Skeletal muscle satellite cell (primary cell): ENCODE data around the gene MPDU1. TPM values are rescaled to one million over a fixed set of nuclear protein-coding genes. Genes with fewer than 3 reads are reported as not detected.

Experiments
- H3K27me3 ChIP-seq: 2 replicates; pipeline ENCODE4 v1.7.0; 2013; ENCODE audit warnings: low read length; ENCODE audit not compliant: control insufficient read depth, insufficient read depth
- H3K36me3 ChIP-seq: 2 replicates; pipeline ENCODE4 v1.7.0; 2013; ENCODE audit warnings: mild to moderate bottlenecking, control low read depth, low read length; ENCODE audit not compliant: insufficient read depth
- H3K4me1 ChIP-seq: 2 replicates; pipeline ENCODE4 v1.7.0; 2013; ENCODE audit warnings: low read length; ENCODE audit not compliant: control insufficient read depth, insufficient read depth
- H3K4me2 ChIP-seq: 2 replicates; pipeline ENCODE4 v1.7.0; 2013; ENCODE audit warnings: mild to moderate bottlenecking, low read length
- H3K4me3 ChIP-seq: 2 replicates; pipeline ENCODE4 v1.7.0; 2013; ENCODE audit warnings: low read length
- H3K9ac ChIP-seq: 2 replicates; pipeline ENCODE4 v1.7.0; 2013; ENCODE audit warnings: mild to moderate bottlenecking, low read depth, low read length, moderate library complexity
- H3K9me3 ChIP-seq: replicated peaks from 2 replicates; pipeline ENCODE4 v1.7.0; 2013; ENCODE audit warnings: mild to moderate bottlenecking, control low read depth, low read length
- total RNA-seq: library from RNA; depleted of rRNA; stranded (reverse); fragments of >200 nt; gene quantifications from 2 replicates; pipeline ENCODE4 v1.2.3, GENCODE V29; 2012; rRNA removed

Gene MPDU1
- 124 and 175 TPM in 2 replicates for total RNA-seq

DNA sequence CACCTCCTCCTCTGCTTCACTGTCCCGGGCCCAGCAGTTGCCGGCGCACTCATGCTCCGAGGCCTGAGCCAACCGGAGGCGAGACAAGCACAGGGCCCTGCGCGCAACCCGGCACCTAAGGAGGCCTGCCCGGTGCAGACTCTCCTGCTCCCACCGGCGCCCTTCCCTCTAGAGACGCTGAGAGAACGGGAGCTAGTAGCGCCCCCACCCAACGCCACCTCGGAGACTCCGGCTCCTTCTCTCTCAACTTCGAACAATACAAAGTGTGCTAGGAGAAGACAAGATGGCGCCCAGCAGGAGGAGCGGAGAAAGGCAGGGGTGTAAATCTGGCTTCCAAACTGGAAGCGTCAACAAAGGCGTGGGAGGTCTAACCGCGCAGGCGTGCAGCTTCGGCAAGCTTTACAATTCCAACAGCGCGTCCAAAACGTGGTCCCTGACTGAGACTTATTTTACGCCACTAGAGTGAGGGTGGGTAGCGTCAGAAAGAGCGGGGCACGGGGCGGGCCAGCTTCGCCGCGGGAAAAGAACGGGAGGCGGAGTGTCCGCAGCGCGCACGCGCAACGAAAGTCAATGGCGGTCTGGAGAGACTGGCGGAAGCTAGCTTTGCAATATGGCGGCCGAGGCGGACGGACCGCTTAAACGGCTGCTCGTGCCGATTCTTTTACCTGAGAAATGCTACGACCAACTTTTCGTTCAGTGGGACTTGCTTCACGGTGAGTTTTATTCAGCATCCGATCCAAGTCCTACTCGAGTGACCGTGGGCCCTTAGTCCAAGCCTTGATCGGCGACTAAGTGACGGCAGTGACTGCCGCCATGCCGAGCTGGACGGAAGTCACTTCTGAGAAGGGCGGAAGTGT is at the start of gene MPDU1:
Gene MPDU1 (plus strand): TSS at position 600 of the 857 bp plus-strand sequence. CDS start 11 bp downstream, at position 611.
- H3K9me3 ChIP-seq: no peaks in the 10 kb centered on the region
- H3K36me3 ChIP-seq: peaks cover 19% of the 10 kb centered on the region
- H3K4me1 ChIP-seq: peaks cover 63% of the 10 kb centered on the region
- peak within 1 kb of the TSS; percentile 89 for H3K4me3 ChIP-seq
- peak within 1 kb of the TSS; percentile 97 for H3K9ac ChIP-seq
- peak within 1 kb of the TSS; percentile 92 for H3K4me2 ChIP-seq
- no peaks in the 10 kb centered on the region for H3K27me3 ChIP-seq

DNA sequence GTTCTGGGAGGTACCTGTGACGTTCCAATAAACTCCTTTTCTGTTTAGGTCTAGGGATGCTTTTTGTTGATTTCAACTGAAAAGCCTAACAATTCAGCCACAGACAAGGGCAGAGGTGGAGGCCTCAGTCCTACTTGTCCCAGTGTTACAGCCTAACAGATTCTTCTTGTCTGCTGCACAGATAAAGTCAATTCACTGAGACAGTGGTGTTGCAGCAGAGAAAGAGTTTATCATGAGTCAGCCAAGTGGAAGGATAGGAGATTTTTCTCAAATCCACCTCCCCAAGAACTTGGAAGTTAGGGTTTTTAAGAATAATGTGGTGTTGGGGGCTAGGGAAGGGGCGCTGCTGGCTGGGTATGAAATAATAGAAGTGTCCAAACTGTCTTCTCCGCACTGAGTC is 45.6 kb upstream of the MPDU1 start:
- Histone ChIP-seq H3K4me3 (no peak overlapping the region), H3K9ac (no peak overlapping the region), H3K4me2 (no peak overlapping the region), H3K4me1 (no peaks in the 10 kb centered on the region), H3K27me3 (peaks cover 8% of the 10 kb centered on the region), H3K36me3 (no peaks in the 10 kb centered on the region), H3K9me3 (peaks cover 11% of the 10 kb centered on the region)

DNA sequence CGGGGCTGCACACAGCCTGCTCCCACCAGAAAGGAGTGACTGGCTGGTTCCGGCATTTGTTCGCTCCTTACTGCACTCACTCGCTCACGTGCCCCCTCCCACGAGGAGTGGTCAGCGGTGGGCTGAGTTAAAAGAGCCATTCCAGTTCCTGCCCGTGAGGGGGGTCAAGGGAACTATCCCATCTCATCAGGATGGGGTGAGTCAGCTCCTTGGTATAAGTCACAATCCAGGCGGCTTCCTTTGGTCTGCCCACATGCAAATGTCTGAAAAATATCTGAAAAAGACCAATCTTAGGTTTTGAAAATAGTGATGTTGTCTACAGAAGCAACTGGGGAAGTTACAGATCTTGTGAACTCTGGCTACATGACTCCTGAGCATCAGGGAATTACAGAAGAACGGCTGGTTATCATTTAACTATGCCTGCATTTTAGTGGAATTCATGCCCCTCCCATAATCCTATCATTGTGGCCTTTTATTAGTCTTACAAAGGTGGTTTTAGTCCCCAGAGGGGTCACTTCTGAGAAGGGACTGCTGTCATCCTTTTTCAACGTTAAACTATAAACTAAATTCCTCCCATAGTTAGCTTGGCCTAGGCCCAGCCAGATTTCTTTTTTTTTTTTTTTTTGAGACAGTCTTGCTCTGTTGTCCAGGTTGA is 44.6 kb upstream of the MPDU1 start:
- H3K9ac ChIP-seq: no peak overlapping the region
- no peak overlapping the region for H3K4me3 ChIP-seq
- no peaks in the 10 kb centered on the region for H3K36me3 ChIP-seq
- H3K9me3 ChIP-seq: peaks cover 11% of the 10 kb centered on the region
- H3K4me2 ChIP-seq: no peak overlapping the region
- no peaks in the 10 kb centered on the region for H3K4me1 ChIP-seq
- H3K27me3 ChIP-seq: peaks cover 16% of the 10 kb centered on the region

DNA sequence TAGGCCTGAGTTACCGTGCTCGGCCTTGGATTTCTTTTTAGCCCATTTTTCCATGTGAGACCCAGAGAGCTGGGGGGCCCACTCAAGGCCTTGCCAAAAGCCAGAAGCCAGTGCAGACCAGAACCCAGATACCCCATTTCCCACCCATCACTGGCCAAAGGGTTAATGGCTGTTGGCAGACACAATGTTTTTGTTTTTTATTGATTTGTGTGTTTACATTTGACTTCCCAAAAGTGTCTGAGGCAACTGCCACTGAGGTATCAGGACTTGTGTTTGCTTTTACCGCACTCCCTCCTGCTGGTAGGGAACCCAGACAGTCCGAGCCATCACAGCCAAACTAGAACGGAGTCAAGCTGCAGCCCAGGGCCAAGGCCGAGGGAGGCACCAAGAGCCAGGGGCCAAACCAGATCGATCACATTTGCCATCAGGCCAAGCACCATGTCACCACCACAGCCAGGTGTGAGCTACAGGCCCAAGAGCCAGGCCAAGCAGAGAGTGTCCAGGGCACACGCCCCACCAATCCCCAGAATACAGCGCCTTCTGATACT is 42.5 kb upstream of the MPDU1 start:
- Histone ChIP-seq H3K4me1 (no peaks in the 10 kb centered on the region), H3K36me3 (no peaks in the 10 kb centered on the region), H3K4me2 (no peak overlapping the region), H3K4me3 (no peak overlapping the region), H3K27me3 (peaks cover 16% of the 10 kb centered on the region), H3K9me3 (peaks cover 11% of the 10 kb centered on the region), H3K9ac (no peak overlapping the region)

DNA sequence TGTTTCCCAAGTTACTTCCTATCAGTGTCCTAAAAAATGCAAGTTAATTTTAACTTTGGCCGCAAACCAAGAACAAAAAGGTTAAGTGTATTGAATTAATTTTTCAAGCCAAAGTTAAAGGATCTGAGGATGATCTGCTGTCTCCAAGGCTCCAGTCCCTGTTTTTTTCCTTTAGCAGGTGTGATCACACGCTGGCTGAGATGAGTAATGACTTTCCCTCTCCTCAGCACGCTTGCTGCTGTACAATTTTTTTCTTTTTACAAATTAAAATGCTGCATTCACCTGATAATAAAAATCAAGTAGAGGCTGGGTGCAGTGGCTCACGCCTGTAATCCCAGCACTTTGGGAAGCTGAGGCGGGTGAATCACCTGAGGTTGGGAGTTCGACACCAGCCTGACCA is 38.7 kb upstream of the MPDU1 start:
- peaks cover 14% of the 10 kb centered on the region for H3K4me1 ChIP-seq
- peaks cover 16% of the 10 kb centered on the region for H3K27me3 ChIP-seq
- no peak overlapping the region for H3K9ac ChIP-seq
- H3K36me3 ChIP-seq: no peaks in the 10 kb centered on the region
- no peaks in the 10 kb centered on the region for H3K9me3 ChIP-seq
- no peak overlapping the region for H3K4me2 ChIP-seq
- no peak overlapping the region for H3K4me3 ChIP-seq

DNA sequence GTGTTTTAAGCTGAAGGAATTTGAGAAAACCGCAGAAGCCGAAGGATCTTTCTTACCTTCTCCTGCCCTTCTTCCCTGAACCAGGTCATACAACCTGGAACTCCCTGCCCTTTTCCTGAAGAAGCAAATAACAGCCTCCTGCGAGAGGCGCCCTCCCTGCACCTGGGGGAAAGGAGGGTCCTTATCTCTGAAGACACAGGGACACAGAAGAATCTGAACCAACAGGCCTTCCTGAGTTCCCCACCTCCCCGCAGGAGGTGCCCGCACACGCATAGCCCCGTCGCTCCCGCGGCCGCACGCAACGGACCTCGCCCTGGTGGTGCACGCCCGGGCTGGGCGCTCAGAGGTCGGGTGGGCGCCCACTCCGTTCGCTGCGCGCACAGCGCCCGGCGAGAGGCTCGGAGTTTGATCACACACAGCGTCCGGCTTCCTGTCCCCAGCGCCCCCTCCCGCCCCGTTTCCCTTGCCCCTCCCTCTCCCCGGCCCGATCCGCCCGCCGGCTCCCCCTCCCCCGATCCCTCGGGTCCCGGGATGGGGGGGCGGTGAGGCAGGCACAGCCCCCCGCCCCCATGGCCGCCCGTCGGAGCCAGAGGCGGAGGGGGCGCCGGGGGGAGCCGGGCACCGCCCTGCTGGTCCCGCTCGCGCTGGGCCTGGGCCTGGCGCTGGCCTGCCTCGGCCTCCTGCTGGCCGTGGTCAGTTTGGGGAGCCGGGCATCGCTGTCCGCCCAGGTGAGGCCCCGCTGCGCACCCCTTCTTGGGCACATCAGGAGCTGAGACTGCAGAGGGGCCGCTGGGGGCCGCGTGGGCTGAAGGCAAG is 34.9 kb upstream of the MPDU1 start, which contains the start of gene TNFSF12:
Gene TNFSF12 (plus strand): TSS at position 474 of the 816 bp plus-strand sequence. CDS start 96 bp downstream, at position 570.
- H3K27me3 ChIP-seq: peaks cover 1% of the 10 kb centered on the region
- H3K4me2 ChIP-seq: peak within 1 kb of the TSS; percentile 95
- peaks cover 17% of the 10 kb centered on the region for H3K4me1 ChIP-seq
- H3K4me3 ChIP-seq: peak within 1 kb of the TSS; percentile 85
- H3K9me3 ChIP-seq: no peaks in the 10 kb centered on the region
- peak within 1 kb of the TSS; percentile 83 for H3K9ac ChIP-seq
- no peaks in the 10 kb centered on the region for H3K36me3 ChIP-seq

DNA sequence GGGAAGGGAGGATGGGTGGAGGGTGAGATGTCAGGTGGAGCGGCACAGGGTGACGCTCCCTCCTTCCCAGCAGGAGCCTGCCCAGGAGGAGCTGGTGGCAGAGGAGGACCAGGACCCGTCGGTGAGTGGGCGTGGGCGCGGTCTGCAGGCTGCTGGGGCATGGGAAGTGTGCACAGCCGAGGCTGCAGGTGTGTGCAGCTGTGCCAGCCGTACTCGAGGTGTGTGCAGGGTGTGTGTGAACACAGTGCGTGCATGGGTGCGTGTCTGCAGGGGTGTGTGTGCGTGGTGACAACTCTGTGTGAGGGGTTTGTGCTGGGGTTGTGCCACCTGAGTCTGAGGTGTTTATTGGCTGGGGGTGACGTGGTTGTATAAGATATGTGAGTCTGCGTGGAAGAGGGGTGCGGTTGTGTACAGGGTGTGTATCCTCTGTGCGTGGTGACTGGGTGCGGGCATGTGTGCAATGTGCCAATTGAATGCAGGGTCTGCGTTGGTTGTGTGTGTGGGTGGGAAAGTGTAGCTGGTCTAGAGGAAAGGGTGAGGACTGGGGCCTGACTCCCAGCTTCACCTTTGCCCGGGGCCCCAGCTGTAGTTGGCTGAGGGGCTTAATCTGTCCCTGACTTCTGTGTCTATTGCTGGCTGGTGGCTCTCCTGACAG is 34.1 kb upstream of the MPDU1 start:
- peak overlapping the region; percentile 83 for H3K9ac ChIP-seq
- peaks cover 17% of the 10 kb centered on the region for H3K4me1 ChIP-seq
- peak overlapping the region; percentile 85 for H3K4me3 ChIP-seq
- peak overlapping the region; percentile 95 for H3K4me2 ChIP-seq
- no peaks in the 10 kb centered on the region for H3K36me3 ChIP-seq
- no peaks in the 10 kb centered on the region for H3K9me3 ChIP-seq
- no peaks in the 10 kb centered on the region for H3K27me3 ChIP-seq

DNA sequence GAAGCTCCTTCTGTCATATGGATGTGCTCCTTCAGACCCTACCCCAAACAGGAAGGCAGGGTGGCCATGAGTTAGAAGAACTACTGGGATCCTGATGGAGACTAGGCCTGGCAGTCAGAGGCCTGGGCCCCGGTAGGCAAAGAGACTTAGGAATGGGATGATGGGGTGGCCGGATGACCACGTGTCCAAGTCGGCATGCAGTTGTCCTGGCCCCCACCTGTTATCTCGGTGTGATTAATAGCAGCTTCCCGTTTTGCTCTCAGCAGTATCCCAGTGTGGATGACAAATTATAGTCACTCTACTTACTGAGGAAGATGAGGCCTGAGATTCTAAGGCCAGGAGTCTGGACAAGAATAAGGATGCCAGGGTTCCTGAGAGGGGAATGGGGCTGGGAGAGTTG is 33.3 kb upstream of the MPDU1 start:
- H3K9ac ChIP-seq: no peak overlapping the region
- no peak overlapping the region for H3K4me3 ChIP-seq
- H3K4me1 ChIP-seq: peaks cover 17% of the 10 kb centered on the region
- H3K9me3 ChIP-seq: no peaks in the 10 kb centered on the region
- H3K36me3 ChIP-seq: no peaks in the 10 kb centered on the region
- no peak overlapping the region for H3K4me2 ChIP-seq
- H3K27me3 ChIP-seq: no peaks in the 10 kb centered on the region

DNA sequence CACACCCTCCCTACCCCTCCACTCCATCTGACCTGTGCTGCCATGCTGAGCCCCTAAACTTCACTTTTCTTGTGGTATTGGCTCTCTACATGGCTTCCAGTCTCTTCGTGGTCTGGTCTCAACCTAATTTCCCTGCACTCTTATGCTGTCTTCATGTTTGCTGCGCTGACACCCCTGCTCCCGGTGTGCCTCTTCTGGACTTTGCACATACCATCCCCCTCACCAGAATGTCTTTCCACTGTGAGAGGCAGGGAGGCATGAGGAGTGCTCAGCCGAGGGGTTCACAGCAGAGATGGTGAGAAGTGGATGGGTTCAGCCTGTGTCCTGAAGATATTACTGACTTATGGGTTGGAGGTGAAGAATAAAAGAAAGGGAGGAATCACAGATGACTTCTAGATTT is 32.3 kb upstream of the MPDU1 start:
- peaks cover 17% of the 10 kb centered on the region for H3K4me1 ChIP-seq
- no peaks in the 10 kb centered on the region for H3K27me3 ChIP-seq
- no peak overlapping the region for H3K4me2 ChIP-seq
- no peak overlapping the region for H3K9ac ChIP-seq
- H3K36me3 ChIP-seq: no peaks in the 10 kb centered on the region
- no peak overlapping the region for H3K4me3 ChIP-seq
- H3K9me3 ChIP-seq: no peaks in the 10 kb centered on the region

DNA sequence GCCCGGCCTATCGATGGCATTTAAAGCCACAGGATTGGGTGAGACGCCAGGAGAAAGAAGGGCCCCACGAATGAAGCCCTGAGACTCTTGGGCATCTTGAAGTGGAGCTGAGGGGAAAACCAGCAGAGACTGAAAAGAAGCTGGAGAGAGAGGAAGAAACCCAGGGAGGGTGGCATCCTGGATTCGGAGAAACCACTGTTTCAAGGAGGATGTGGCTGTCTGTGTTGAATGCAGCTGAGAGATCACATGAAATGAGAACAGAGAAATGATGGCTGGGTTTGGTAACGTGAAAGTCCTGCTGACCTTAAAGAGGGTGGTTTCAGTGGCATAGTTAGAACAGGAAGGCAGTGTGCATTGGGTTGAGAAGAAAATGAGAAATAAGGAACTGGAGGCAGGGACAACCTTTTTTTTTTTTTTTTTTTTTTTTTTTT is 31.0 kb upstream of the MPDU1 start:
- Histone ChIP-seq H3K36me3 (no peaks in the 10 kb centered on the region), H3K9me3 (no peaks in the 10 kb centered on the region), H3K4me1 (peaks cover 17% of the 10 kb centered on the region), H3K9ac (no peak overlapping the region), H3K4me3 (no peak overlapping the region), H3K4me2 (no peak overlapping the region), H3K27me3 (no peaks in the 10 kb centered on the region)
